NCI-H1694 (cell line): ENCODE results near the gene HLA-DQA1.
"Not testable (repeated sequence)": the region's sequence is repeated elsewhere in the genome, so short reads cannot be mapped to it uniquely, and the experiment has no call there.

ENCODE experiments used
- DNase-seq: peaks from one replicate; lab custom pipeline; 2025; lab: John Stamatoyannopoulos, UW

Gene HLA-DQA1

DNA sequence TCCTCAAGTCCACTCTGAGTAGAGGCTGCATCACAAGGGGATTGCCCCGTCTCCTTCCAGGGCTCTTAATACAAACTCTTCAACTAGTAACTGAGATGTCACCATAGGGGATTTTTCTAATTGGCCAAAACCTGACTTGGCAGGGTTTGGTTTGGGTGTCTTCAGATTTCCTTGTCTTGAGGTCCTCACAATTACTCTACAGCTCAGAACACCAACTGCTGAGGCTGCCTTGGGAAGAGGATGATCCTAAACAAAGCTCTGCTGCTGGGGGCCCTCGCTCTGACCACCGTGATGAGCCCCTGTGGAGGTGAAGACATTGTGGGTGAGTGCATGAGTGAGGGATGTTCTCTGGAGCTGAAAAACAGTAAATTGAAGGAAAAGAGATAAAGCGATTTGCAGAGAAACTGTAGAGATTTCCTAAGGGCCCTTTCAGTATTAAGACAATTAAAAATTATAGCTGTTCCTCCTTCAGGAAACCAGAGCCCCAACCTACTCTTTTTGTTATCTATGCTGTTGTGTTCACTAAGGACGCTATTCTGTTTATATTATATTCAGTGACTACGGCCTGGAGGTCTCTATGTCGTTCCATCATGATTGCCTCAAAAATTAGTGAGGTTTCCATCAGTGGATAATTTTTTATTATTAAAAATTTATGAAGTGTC is at the start of gene HLA-DQA1:
Gene HLA-DQA1 (plus strand): TSS at position 188 of the 662 bp plus-strand sequence. CDS start 53 bp downstream, at position 241.
- no peak for DNase-seq

DNA sequence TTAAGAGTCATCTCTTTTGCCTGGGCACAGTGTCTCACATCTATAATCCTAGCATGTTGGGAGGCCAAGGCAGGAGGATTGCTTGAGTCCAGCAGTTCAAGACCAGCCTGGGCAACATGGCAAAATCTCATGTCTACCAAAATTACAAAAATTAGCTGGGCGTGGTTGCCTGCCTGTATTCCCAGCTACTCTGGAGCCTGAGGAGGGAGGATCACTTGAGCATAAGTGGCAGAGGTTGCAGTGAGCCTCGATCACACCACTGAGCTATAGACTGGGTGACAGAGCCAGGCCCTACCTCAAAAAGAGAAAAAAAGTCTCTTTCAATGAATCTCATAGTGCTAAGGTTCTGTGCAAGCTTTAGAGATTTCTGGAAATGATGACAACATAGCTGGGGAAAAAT is 49.0 kb upstream of the HLA-DQA1 start:
- no peak for DNase-seq

DNA sequence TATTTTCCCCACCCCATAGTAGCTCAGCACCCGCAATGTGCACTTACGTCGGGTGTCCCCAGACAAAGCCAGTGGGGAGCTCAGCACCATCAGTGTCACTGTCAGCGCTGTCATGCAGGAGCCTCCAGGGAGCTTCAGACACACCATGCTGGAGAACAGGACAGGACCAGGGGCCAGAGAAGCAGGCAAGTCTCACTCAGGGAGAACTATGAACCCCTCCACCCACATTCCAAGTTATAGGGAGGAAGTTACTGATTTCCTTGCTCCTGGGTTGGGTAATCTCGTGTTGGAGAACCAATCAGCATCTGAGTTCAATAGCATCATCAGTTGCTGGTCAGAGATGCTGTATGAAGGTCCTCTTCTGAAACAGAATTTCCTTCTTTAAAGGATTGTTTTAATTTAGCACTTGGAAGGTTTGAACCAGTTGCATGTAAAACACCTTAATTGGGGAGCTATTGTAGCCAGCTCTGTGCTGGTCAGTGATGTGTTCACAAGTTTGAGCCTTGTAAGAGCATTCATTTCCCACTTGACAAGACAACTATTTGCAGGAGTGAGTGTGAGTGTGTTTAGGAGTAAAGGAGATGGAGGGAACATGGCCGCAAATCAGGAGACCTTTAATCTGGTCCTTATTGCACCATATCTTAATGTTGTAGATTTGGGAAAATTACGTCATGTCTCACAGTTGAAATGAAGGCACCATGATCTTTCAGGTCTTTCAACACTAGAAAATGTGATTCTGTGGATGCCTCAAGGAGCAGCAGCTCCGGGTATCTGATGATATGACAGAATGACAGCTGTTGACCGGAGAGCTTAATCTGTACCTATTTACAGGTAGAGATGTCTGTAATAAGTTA is 47.4 kb upstream of the HLA-DQA1 start, which contains the start of gene HLA-DRB1:
Gene HLA-DRB1 (minus strand): TSS at position 253 of the 854 bp plus-strand sequence. CDS start 106 bp downstream, at position 147.
- DNase-seq = no peak

DNA sequence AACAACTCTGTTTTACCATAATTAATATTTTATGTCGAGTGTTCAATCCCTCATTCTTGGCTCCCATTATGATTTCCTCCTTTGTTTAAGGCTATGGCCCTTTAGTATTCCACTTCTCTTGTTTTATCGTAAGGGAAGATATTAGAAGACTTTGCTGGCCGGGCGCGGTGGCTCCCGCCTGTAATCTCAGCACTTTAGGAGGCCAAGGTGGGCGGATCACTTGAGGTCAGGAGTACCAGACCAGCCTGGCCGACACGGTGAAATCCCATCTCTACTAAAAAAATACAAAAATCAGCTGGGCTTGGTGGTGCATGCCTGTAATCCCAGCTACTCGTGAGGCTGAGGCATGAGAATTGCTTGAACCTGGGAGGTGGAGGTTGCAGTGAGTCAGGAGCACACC is 46.5 kb upstream of the HLA-DQA1 start:
- not testable (repeated sequence) for DNase-seq

DNA sequence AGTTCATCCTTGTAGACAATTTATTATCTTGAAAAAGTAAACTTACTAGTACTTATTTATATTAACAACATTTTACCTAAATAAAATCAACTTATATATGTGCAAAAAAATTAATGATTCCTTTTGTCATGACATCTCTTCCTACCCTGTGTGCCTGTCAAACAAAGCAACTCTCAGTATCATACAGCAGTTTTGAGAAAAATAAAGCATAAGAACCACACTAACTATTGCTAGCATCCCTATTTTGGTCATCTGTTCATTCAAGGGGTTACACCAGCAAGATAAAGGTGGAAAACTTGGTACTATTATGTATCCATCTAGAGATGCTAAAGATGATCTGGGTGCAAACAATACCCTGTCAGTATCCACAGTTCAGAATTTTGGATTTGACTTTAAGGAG is 40.2 kb upstream of the HLA-DQA1 start:
- no peak for DNase-seq

DNA sequence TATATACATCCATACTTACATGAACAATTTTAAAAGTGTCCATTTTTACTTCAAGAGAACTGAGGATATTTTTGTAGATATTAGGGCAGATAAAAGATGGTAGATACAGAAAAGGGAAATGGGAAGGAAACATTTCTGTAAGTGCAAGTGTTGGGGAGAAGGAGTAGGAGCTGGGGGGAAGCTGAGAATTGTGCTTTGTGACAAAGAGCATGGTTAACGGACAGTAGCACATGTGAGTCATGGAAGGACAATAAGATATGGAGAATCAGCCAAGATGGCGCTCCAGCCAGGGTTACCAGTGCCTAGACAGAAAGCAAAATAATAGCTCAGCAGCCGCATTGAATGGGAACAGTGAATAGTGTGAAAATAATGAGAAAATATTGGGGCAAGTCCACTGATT is 34.8 kb upstream of the HLA-DQA1 start:
- DNase-seq = no peak

DNA sequence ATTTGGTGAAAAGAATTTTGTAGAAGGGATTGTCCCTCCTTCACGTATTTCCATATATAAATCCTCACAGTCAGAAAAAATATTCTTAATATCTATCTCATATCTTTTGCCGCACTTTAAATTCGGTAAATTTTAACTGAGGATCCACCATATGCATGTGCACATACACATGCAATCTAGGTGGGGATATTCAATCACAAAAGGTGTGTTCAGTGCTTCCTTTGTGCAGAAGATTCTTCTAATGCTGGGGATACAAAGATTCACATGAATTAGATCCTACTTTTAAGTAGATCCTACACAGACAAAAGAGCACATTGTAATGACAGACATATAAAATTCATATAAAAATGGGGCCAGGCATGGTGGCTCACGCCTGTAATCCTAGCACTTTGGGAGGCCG is 34.0 kb upstream of the HLA-DQA1 start:
- no peak for DNase-seq

DNA sequence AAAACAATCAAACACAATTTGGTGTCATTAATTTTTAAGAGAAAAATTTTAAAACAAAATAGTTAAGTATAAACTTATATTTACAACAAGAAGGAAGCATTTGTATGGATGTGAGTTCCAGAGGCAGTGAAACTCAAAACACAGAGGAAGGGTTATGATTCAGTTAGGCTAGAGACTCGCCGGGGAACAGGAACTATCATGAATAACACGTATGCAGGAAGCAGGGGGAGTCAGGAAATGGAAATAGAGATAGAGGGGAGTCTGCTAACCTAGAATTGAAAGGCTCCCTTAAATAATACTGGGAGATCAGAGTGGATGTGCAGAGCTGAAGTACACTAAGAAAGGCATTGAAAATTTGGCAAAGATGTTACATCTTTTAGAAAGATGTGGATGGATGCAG is 33.3 kb upstream of the HLA-DQA1 start:
- no peak for DNase-seq

DNA sequence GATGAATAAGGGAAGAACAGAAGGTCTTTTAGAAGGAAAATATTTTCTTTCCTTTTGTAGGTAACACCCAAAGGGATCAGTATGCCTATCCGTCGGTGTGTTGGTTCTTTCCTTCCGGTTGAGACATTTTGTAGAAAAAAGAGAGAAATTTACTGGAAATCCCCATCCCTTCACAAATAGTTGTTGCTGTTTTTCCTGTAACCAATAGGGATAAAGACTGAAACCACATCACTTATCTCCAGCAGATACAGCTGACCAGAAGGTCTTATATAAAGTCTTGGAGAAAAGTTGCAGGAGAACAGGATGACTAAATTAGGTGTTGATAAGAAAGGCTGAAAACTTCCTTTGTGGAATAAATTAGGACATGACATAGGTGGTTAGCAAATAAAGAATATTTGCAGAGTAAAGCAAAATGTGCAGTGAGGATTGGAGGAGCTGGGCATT is 32.8 kb upstream of the HLA-DQA1 start:
- DNase-seq = no peak

DNA sequence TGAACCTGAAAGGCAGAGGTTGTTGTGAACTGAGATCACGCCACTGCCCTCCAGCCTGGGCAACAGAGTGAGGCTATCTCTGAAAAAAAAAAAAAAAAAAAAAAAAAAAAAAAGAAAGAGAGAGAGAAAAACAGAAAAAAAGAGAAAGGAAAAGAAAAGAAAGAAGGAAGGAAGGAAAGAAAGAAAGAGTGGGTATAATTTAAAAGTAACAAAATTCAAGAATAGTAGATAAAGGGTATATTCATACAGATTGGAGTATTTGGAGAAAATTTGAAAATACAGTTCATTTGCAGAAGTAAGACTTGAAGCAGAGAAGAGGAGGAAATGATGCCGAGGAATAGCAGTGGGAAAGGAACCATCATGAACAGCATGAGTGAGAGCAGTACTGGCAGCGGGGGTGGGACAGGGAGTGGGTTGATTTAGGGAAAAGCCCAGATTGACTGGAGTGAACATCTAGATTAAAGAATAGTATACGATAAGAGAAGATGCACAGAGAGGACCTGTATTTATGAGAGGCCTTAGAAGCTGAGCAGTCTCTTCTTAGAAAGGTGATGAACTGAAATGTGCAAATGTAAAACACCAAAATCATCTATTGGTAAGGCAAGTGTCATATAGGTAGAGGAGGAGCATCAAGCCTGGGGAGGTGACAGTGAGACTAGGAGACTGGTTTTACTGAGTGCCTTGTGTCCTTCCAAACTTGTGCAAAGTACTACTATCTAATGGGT is 29.8 kb upstream of the HLA-DQA1 start:
- no peak for DNase-seq

DNA sequence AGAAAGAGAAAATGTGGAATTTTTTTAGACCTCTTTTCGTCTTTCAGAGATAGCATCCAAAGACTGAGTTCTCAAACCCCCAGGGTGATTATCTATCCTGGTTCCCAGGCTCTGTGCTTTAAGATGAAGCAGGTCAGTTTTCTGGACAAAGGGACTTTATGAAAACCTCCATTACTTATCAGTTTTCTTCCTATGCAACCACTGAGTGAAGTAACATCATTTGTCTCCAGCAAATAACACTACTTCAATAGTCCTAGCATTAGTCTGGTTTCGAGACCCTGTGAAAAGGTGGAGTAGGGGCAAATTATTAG is 29.3 kb upstream of the HLA-DQA1 start:
- DNase-seq = no peak

DNA sequence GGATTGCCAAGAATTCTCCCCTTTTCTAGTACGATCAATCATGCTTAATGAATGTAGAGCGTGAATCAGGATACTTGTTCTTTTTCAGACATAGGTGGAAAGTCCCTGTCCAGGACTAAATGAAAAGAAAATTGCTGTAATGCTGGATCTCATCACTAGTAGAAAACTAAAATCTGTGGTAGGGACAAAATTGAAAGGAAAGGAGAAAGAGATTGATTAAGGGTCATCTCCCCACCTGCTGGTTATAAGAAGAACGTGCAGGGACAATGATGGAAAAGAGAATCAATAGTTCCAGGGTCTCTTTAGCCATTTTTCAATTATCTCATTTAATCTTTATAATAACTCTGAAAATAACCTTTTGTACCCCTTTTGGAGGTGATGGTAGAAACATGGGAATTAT is 28.8 kb upstream of the HLA-DQA1 start:
- no peak for DNase-seq

DNA sequence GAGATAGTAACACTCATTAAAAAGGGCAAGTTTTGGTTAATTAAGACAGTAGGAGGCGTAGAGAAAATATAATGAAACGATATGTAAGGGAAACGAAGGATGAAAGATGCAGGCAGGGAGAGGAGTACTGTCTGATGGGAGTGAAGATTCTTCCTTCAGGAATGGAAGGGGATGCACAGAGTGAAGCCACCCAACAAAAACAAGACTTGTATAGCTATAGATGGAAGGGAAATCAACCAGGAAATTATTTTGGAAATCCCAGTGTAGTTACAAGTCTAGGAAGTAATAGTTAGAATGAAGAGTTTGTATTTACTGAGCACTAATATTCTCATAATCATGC is 27.8 kb upstream of the HLA-DQA1 start:
- DNase-seq = no peak

DNA sequence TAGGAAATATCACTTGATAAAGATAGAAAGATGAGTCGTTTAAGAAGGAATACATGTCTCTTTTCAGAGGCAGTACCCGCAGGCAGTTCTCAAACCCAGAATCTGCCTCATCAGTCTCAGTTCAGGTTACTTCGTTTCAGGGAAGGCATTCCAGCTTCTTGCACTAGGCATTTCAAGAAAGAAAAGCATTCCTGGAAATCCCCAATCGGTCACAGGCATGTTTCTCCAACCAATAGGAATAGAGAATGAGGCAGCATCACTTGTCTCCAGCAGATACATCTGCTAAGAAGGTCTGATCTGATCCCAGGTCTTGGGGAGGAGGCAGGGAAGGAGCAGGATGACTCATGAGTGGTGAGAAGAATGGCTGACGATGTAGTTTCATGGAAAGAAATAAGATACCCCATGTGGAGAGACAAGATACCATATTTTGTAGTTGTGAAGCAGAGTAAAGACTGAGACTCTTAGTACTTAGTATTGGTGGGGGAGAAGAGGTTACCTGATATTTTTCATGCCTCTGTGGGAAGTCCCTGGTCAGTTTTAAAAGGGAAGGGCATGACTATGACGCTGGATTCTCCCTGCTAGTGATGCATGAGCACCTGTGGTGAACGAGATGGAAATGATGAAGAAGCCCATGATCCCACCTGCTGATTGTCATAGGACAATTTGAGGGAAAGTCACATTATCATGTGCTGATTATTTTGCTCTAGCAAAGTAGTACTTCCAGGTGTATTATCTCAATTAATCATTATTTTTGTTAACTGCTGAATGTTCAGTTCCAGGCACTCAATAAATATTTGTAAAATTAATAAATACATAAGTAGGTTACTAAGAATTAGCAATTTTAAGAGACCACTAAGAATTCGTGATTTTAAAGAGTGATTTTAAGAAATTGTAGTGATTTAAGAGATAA is 27.2 kb upstream of the HLA-DQA1 start:
- DNase-seq = no peak

DNA sequence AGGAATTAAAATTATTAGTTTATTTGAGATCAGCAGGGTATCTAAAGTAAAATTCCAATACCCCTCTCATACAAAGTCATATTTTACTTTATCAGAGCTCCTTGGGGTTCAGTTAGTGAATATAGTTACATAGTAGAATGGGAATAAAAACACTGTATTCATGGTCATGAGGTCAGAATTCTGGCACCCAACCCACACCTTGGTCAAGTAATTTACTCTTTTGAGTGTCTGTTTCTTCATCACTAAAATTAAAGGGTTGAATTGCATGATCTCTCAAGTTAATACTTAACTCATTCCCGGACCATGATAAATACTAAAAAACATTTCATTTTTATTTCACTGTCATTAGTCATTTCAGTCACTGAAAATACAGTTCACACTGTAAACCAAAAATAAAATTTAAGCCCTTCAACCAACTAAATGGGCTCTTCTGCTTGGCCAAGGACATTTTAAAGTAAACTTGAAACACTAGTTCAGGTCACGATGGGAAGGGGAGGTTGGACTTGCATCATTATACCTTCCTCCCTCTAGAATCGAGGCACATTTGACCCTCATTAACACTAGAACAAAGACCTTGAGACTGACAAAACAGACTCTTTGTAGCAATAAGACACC is 26.4 kb upstream of the HLA-DQA1 start:
- no peak for DNase-seq

DNA sequence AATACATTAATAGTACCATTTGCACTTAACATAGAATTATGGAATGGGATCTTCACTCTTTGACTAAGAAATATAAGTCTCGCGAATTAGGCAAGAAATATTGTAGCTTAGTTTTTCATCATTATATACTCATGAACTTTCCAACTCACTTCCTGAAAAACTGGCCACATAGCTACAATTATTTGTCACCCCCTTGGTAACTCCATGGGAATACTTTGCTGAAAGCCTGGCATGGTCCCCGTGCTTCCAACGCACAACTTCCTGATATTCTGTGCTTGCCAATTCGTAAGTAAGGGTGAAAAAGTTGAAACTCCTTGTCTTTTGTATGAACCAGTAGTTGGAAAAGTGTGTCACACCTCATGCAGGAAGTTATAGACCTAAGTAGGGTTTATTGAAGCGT is 23.7 kb upstream of the HLA-DQA1 start:
- DNase-seq = no peak

DNA sequence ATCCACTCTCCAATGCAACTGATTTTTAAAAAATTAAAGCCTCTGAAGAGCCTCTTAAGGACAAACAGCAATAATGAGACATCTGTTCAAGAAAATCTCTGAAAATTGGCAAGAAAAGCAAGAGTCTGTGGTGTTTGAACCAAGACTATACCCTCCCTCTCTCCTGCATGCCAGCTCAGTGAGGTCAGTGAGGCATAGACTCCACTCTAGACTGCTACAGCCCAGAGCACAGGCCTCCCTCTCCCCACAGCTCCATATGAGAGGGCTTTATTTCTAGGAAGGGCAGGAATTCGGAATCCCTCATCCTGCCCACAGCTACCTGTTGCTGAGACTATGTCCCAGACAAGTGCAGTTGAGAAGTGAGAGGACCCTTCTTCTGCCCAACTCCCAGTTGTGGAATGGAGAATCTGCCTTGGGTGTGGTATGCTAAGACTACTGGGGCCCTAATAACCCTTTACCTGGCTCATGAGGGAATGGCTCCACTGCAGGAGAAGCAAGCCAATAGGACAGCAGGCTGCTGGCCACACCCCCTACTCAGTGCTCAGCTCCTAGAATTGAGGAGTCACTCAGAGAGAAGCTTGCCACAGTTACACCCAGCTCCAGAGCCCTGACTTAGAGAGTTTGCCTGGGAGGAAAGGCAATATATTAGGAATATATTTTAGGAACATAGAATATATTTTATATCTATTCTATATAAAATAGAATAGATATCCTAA is 22.7 kb upstream of the HLA-DQA1 start:
- no peak for DNase-seq

DNA sequence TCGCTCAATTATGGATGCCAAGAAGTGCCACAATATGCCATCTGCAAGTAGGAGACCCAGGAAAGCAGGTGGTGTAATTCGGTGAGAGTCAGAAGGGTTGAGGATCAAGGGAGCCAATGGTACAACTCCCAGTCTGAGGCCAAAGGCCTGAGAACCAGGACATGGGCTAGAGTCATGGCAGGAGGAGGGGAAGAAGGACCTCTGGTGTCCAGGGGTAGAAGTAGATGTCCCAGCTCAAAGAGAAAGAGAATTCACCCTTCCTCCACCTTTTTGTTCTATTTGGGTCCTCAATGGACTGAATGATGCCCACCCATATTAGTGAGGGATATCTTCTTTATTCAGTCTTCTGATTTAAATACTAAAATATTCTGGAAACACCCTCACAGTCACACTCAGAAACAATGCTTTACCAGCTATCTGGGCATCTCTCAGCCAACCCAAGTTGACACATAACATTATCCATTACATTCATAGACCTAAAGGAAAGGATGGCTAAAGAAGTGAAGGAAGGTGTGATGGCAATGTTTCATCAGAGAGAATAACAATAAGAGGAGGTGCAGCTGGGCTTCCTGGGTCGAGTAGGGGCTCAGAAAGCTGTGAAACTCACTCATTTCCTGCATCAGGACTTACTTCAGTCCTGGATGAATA is 21.2 kb upstream of the HLA-DQA1 start:
- no peak for DNase-seq

DNA sequence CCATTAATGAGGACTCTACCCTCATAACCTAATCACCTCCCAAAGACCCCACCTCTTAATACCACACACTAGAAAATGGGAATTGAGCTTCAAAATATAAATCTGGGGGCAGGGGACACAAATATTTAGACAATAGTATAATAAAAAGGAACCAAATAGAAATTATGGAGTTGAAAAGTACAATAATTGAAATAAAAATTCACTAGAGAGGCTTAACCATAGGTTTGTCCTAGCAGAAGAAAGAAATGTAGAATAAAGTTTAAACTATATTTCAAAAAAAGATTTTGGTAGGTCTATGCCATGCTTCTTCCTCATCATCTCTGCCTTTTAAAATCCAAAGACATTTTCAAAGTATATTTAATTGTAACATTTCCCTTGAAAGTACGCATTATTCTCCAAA is 19.5 kb upstream of the HLA-DQA1 start:
- DNase-seq = no peak

DNA sequence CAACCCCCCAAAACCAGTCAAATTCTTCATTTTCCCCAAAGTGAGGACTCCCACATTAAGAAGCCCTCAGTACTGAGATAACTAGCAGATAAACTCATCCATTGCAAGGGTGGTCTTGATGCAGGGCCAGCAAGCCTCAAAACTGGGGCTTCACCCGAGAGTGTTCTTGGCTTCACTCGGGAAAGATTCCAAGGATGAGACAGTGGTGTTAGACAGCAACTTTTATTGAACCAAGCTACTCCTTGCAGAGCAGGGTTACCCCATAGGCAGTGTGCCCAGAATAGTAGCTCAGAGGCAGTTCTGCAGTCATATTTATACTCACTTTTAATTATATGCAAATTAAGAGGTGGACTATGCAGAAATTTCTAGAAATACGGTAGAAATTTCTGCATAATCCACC is 15.8 kb upstream of the HLA-DQA1 start:
- DNase-seq = no peak
